Transverse colon (tissue), 4 donors: ENCODE data around the gene PLEK2.

Source experiments
- CTCF ChIP-seq, 5 experiments: fragments of 200-600 bp in 3 of 5; fragments of 450-650 bp in 2 of 5; sonication (generic) in 3 of 5; IDR thresholded peaks; 1 replicate in 2 of 5; 2 replicates in 3 of 5; pipeline ENCODE4 v1.5.1; 2016 to 2017; ENCODE audit warnings: antibody characterized with exemption in 5 of 5, inconsistent platforms in 3 of 5, mild to moderate bottlenecking in 2 of 5, moderate library complexity in 1 of 5
- EP300 ChIP-seq: sonication (generic); formaldehyde crosslinking; IDR thresholded peaks from one replicate; pipeline ENCODE4 v1.6.1; 2017; ENCODE audit warnings: antibody characterized with exemption, low read depth
- POLR2A ChIP-seq: fragments of 450-650 bp; IDR thresholded peaks from one replicate; pipeline ENCODE4 v1.6.1; 2016; ENCODE audit warnings: antibody characterized with exemption, mild to moderate bottlenecking, moderate library complexity
- POLR2AphosphoS5 ChIP-seq, 3 donors: sonication (generic); formaldehyde crosslinking; IDR thresholded peaks; one replicate each; pipeline ENCODE4 v1.6.1; 2016; ENCODE audit warnings: antibody characterized with exemption in 3 of 3

GRCh38 chr14:67373347-67373746 lies 38.6 kb downstream of the PLEK2 start:
- TF ChIP-seq CTCF (IDR thresholded peaks at IDR 0.05) (no peak), POLR2A (no peak), POLR2AphosphoS5 (IDR thresholded peaks at IDR 0.05) (no peak), EP300 (no peak)
